GM18861 (cell line): ENCODE results near the gene MPP1.

Experiments used
- ATAC-seq: cut with Tn5 transposase; IDR thresholded peaks from one replicate; pipeline ENCODE4 v1.9.1; 2021; ENCODE audit not compliant: unreplicated experiment

The MPP1 gene

DNA sequence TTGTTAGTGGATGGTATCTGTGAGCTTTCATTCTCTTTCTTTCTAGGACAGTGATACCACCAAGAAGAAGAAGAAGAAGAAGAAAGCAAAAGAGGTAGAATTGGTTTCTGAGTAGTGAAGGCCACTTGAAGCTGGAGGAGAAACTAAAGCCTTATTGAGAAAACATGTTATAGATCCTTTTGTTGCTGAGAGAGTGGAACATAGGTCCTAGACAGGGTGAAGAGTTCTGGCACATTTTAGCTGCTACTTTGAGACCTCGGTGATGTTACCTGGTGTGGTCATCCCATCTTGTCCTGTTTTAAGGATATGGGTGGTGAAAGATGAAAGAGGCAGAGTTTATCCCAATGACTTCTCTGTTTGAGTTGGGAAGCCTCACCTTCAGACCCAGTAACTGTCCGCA is 28.5 kb downstream of the MPP1 start:
- ATAC-seq, result no peak

DNA sequence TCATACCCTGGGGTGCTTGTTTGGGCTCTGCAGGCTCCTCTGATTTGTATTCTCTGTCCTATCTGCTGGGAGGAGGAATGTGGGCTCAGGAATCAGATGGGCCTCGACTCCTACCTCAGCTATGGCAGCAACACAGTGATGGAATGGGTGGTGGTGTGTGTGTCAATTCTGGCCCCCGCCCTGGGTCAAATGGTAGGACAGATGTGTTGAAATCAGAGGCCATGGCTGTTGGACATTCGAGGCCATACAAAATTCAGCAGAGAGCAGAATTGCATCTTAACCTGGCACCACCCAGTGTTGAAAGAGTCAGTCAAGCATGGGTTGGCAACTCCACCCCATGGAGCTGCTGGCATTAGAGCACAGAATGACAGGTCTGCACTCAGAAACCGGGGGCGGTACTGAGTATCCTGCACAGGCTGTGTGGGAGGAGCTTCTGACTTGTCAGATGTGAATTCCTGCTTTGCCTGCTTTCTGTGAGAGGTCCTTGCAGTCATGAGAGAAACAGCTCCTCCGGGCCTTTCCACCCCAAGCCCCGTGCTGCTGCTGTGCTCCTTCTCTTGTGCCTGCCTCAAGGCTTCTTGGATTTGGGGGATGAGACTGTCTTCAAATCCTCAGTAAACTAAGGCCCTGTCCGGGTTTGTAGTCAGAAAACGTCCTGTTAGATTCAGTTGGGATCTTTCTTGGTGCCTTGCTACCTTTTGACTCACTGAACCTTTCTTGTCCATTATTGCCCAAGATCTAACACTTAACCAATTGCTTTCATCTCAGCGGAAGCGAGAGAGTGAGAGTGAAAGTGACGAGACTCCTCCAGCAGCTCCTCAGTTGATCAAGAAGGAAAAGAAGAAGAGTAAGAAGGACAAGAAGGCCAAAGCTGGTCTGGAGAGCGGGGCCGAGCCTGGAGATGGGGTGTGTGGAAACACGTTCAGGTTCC is 29.6 kb downstream of the MPP1 start:
- ATAC-seq, result no peak

DNA sequence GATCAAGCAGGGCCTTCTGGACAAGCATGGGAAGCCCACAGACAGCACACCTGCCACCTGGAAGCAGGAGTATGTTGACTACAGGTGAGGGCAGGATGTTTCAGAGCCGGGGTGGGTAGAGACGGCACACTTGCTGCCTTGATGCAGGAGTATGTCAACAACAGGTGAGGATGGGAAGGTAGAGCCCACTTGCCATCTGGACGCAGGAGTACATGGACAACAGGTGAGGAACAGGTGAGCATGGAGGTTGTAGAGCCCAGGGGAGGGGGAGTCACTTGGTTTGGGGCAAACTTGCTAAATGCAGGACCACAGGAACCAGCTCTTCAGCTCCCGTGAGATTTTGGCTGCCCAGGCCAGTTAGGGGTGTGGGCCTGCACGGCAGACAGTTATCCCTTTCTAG is 30.7 kb downstream of the MPP1 start:
- no peak for ATAC-seq

DNA sequence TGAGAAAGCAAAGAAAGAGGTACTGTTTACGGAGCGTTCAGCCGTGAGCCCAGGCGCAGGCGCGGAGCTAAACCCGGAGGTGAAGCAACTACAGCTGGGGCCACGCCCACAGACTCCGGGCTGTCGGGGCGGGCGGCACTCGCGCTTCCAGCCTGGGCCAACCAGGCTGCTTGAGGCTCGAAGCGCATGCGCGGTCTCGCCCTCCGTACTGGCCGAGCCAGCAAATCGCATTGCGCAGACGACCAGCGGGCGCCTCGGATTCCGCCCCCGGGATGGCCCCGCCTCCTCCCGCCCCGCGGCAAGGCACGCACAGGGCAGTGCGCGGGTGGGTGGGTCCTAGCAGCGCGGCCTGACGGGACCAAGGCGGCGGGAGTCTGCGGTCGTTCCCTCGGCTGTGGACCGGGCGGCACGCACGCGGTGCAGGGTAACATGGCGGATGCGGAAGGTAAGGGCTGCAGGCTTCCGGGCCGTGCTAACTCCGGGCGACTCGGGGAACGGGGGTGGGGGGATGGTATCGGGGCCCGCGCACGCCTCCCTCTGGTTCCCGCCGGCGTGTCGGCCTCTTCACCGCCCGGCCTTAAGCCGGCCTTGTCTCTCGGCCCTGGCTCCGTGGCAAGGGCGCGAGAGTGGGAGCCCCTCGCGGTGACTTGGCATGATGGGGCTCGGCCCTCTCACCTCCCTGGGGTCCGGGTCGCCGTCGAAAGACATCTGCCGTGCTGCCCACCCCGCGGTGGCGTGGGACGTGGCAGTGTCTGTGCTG is 42.6 kb downstream of the MPP1 start, which contains the start of gene DKC1:
TSS of gene DKC1 (plus strand) at position 328 of the 760 bp plus-strand sequence. CDS start at position 430, 102 bp downstream.
- ATAC-seq, result peak; percentile 82

DNA sequence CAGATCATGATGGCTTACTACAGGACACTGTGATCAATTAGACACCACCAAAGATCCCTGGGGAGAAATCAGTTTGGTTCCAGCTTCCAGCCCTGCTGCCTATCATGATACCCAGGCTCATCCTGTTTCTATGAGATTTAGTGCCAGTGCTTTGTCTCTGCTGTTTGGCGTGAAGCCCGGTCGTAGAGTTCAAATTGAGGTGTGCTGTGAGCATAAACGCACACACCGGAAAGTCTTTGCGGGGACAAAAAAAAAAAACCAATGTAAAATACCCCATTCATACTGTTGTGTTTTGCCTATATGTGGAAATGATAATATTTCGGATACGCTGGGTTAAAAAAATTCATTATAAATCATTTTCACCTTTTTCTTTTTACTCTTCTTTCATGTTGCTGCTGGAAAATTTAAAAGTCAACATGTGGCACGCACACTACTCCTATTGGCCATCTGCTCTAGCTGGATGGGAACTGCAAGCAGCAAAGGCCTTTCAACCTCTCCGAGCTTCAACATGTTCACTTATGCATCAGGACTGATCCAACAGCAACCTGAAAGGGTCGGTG is 43.2 kb downstream of the MPP1 start:
- ATAC-seq, result no peak

DNA sequence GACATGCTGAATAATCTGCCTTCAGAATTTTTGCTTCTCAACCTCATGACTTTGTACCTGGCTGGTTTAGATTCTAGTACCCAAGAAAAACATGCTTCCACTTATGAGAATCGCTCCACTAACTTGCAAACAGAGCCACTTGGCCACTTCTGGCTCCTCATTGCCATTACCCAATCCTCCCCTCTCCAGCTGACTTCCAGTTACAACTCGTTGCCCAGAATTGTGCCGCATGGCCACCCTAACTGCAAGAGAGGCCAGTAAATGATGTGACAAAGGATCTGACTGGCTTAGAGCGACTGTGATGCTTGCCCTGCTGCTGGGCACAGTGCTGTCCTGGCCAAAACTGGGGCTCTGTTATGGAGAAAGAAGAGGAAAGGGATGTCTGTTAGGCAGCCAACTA is 46.6 kb downstream of the MPP1 start:
- no peak for ATAC-seq

DNA sequence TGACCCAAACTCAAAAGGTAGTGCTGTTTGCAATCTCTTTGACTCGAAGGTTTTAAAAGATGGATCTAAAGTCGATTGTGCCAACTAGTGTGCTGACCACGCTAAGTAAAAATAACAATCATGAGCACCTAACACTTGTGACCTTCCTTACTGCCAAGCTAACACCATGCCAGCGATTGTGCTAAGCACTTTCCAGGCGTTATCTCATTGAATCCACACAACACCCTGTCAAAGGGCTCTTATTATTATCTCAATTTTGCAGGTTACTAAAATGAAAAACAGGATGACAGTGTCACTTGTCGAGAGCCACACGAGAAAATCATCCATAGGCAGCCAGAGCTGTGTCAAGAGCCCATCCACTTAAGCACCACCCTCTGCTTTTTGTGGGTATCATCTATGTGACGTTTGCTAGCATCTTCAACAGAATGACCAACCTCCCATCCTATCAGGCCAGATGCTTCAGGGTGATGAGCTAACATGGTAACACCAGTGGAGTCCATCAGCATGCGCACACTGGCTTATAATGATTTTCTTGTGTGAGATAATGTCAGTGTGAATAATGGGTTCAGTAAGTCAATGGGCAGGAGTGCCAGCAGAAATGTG is 53.5 kb downstream of the MPP1 start:
- ATAC-seq, result no peak

DNA sequence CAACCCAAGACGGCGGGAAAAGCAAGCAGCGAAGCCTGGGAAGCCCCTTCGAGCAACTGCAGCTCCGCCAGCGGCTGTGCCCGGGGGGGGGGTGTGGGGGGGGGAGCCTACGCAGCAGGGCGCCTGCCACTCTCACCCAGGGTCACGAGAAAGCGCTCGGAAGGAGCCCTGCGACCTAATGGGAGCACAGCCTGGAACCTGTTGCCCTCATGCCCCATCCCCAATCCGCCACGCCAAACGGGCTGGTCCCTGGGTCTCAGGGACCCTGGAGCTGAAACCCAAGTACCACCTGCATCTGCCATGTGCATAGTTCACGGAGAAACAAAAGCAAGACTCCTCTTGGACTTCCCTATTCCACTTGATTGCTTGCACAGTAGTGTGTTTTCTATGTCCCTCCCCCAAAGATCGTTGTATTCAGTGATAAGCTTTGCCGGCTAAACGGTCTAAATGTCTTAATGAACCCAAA is 54.0 kb downstream of the MPP1 start:
- ATAC-seq, result no peak

DNA sequence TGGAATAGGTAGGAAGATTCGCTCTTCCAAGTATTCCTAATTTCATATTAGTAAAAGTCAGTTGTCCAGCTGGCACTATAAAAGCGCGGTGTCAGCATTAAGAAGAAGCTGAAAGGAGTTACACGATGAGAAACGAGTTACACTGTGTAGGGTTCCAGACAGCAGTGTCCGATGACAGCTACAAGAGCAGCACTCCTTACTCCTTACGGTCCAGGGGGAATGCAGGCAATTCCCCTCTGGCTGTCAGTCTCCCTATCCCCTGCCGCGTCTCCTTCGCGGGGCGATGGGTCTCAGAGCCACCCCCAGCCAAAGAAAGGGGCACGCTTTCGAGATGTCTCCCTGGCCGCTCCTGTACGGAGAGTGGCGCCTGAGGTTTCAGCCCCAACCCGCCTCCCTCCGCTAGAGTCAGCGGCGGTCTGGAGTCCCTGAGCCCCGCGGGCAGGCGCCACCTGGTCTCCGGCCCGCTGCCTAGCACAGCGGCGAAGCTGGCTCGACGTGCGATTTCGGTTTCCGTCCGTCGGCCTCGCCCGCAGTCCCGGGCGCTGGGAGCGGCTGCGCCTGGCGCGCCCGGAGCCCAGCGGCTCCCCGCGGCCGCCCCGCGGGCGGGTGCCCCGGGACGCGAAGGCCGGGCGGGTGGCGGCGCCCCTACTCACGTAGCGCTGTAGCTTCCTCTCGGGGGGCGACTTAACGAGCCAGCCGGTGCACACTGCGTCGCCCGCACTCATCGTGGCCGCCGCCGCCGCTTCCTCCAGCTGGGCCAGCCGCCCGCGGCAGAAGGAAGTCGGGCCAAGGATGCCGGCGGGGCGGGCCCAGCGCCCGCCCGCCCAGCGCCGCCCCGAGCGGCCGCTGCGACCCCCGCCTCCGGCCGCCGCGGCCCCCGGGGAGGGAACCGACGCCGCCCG is 54.7 kb downstream of the MPP1 start, which contains the start of gene GAB3:
TSS of gene GAB3 (minus strand) at position 777 of the 902 bp plus-strand sequence. CDS start at position 725, 52 bp downstream.
- no peak for ATAC-seq

DNA sequence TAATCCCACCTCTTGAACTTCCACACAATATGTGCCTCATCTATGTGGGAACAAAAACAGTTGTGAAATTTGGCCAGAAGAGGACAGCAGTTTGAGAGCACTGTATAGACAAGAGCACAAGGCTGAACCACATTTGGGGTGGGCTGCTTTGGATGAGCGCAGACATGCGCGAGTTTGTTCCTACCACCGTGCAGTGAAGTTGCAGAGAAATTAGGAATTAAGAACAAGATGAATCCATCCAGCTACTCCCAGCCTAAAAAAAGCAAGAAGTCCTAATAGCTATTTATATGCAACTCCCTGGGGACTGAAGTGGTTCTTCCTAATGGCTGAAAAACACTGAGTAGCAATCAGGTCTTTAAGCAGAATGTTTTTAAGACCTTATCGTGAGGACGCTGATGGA is 55.4 kb downstream of the MPP1 start:
- ATAC-seq, result no peak

DNA sequence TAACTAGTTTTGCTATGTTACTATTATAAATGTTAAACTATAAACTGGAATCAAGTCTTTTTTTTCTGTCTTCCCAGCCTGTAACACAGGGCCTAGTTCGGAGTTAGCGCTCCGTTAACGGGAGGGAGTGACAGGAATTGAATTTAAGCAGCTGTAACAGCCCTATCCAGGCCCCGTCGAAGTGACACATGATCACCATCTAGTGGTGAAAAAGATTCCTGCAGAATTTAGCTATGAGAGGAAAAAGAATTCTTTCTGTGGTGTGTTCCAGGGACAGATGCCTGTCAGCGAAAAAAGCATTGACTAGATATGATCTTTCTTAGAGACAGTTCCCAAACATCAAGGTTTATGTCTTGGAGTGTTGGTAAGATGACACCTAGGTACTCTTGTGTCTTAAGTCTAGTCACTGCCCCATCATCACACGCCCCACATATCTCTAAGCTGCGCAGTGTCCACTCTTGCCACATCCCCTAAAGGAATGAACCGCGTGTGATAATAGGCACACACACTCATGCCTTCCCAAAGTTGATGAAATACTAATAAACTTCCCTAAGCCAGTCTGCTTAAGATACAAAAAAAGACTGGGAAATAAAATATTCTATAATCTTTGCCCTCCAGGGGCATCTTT is 56.5 kb downstream of the MPP1 start:
- ATAC-seq, result peak; percentile 48

DNA sequence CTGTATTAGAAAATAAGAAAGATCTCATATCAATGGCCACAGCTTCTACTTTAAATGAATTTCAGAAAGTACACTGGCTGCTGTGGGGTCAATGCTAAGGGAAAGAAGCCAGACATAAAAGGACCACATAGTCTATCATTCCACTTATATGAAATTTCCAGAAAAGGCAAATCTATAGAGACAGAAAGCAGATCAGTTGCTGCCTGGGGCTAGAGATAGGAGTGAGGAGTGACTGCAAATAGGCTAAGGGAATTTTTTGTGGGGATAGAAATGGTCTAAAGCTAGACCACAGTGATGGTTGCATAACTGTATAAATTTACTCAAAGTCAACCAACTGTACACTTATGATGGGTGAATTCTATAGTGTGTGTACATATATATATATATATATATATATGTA is 62.7 kb downstream of the MPP1 start:
- no peak for ATAC-seq

DNA sequence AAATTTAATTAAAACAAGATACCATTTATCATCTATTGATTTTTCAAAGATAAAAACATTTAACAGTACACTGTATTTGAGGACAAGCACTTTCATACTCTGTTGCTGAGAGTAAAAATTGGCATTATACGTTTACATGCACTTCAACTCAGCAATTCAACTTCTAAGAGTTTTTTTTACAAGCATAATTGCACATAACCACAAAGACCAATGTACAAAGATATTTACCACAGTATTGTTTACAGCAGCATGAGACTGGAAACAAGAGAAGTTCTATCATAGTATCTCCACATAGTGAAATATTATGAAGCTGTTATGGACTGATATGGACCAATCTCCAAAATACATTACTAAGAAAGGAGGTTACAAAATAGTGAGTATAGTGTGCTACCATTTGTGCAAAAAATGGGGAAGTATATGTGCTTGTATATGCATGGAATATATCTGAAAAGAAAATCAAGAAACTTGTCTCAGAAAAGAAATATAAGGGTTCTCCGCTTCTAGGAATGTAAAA is 65.3 kb downstream of the MPP1 start:
- no peak for ATAC-seq

DNA sequence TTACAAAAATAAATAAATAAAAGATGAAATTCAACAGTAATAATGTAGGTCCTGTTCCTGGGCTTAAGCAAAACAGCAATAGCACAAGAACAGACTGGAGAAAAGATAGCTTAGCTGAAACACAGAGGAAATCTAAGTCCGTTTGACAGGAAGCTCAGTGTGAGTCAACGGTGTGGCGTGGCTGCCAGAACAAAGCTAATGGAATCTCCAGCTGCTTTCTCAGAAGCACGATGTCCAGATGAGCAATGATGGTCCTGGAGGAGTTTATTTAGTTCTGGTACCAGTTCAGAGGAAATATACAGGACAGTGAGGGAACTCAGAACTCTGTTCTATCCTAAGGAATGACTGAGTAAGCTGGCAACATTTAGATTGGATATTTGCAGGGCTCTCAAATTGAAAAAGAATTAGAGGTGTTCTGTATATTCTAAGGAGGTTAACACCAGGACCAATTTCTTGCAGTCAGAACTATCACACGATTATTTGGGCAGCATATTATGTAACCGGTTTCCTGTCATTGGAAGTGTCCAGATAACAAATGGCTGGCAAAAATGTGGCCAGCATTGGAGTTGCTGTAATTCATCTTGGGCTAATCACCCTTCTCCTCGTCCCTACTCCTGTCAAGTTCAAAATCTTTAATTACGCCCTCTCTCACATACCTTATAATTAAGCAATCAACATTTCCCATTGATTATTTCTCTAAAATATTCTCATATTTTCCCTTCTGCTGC is 67.1 kb downstream of the MPP1 start:
- ATAC-seq, result no peak

DNA sequence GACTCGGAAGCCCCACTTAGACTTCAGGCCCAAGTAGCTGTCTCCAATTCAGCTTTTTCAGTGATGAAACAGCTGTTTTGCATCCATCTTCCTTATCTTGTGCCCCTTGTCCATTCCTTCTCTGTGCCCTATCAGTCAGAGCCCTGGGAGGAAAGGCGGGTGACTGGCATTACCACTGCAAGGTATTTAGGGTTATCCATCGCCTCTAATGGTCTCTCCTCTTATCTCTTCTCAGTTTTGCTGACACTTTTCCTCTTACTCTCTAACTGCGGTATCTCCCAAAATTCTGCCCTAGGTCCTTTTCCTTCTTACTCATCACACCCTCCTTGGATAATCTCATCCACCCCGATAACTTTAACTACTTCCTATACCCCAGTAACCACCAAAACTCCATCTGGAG is 68.1 kb downstream of the MPP1 start:
- ATAC-seq, result no peak

DNA sequence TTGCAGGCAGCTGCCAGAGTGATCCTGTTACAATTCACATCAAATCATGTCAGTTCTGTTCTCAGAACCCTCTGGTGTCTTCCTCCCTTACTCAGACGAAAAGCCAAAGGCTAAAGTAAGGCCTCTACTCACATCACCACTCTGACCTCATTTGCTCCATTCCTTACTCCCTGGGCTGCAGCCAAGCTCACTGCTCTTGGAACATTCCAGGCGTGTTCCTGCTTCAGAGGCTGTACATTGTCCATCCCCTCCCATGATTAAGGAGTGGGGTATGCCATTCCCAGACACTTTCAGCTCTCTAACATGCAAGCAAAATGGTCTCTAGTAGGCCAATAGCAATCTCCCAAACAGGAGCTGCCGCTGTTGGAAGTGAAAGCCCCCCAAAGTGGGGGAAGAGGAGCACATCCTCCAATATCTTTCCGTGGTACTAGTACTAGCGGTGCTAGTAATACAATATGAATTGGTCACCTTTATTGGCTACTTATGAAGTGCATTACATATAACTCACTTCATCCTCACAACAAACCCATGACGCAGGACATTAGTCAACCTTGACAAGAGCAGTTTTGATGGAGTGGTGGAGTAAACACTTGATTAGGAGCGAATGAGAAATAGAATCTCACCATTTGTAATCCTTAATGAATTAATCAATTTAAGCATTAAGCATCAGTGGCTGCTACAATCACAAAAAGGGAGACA is 69.4 kb downstream of the MPP1 start:
- no peak for ATAC-seq

DNA sequence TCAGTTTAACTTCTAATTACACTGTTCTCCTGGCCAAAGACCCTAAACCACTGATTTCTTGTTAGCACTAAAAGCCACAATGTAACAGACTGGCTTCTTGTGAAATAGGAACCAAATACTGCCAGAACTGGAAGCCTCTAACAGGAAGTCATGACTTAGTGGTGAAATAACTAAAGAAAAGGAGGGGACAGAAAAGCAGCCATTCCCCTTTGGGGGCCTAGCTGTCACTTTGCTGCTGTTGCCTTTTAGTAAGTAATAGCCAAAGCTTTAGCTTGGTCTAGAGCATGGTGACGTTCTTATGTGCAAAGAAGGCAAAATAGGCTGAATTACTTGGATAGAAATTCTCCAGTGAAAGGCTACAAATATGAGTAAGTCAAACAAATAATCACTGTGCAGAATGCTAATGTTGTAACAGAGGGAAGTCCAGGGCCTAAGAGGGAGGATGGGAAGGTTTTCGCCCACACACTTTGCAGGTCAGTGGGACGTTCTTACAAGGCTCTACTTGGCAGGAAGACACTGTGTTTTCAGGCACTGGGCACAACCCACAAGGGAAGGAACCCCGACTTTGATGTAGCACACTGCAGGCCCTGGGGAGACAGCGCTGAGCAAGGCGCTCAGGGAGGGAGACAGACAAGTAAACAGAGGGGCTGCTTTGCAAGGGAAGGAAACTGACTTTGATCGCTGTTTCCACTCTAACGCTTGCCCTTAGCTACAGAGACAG is 71.1 kb downstream of the MPP1 start:
- ATAC-seq, result no peak

DNA sequence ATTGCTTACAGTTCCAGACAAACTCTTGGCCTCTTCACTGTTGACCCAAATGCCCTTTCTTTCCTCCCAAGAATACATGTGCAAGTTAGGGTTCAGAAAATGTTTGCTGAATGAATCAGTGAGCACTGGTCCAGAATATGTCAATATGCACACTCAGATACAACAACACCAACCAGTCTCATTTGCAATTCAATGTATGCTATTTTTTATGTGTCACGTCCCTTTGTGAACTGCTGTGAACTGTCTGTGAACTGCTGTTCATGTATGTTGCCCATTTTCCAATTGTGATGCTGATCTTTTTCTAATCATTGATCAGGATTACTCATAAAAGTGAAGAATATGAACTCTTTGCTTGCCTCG is 72.2 kb downstream of the MPP1 start:
- no peak for ATAC-seq
